Measurements from ENCODE around the gene AP2M1.

- TF ChIP-seq SMARCA5 (IDR thresholded peaks at IDR 0.05) (no peak), RFX5 (IDR thresholded peaks at IDR 0.05; ENCODE audit: low read depth, low read length) (no peak), CTCF (IDR thresholded peaks at IDR 0.05 in 2 of 3, conservative IDR thresholded peaks at IDR 0.05 in 1 of 3; ENCODE audit: control insufficient read depth in 2 of 3, extremely low read depth in 1 of 3, insufficient read depth in 1 of 3, low read depth in 3 of 3, low read length in 3 of 3) (no peak), NRF1 (conservative IDR thresholded peaks at IDR 0.05; ENCODE audit: low read depth, low read length) (no peak), POLR2AphosphoS5 (IDR thresholded peaks at IDR 0.05; ENCODE audit: low read length) (no peak), ATF7 (IDR thresholded peaks at IDR 0.05; ENCODE audit: low read depth) (no peak), RCOR1 (conservative IDR thresholded peaks at IDR 0.05; ENCODE audit: low read depth, low read length) (no peak), ATF3 (IDR thresholded peaks at IDR 0.05; ENCODE audit: borderline replicate concordance, extremely low read depth, low read depth, low read length) (no peak), EZH2 (IDR thresholded peaks at IDR 0.05; ENCODE audit: borderline replicate concordance, control insufficient read depth, low read depth, low read length) (no peak), POLR2A (IDR thresholded peaks at IDR 0.05; ENCODE audit: low read depth, low read length) (no peak), JUNB (IDR thresholded peaks at IDR 0.05) (no peak)
- TF ChIP-seq, protein P1, sequence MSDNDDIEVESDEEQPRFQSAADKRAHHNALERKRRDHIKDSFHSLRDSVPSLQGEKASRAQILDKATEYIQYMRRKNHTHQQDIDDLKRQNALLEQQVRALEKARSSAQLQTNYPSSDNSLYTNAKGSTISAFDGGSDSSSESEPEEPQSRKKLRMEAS (IDR thresholded peaks at IDR 0.05; ENCODE audit: low read depth, low read length), result no peak
- TF ChIP-seq, protein P2, sequence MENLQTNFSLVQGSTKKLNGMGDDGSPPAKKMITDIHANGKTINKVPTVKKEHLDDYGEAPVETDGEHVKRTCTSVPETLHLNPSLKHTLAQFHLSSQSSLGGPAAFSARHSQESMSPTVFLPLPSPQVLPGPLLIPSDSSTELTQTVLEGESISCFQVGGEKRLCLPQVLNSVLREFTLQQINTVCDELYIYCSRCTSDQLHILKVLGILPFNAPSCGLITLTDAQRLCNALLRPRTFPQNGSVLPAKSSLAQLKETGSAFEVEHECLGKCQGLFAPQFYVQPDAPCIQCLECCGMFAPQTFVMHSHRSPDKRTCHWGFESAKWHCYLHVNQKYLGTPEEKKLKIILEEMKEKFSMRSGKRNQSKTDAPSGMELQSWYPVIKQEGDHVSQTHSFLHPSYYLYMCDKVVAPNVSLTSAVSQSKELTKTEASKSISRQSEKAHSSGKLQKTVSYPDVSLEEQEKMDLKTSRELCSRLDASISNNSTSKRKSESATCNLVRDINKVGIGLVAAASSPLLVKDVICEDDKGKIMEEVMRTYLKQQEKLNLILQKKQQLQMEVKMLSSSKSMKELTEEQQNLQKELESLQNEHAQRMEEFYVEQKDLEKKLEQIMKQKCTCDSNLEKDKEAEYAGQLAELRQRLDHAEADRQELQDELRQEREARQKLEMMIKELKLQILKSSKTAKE (IDR thresholded peaks at IDR 0.05; ENCODE audit: low read depth, poor library complexity, severe bottlenecking), result no peak
- TF ChIP-seq, protein P3, sequence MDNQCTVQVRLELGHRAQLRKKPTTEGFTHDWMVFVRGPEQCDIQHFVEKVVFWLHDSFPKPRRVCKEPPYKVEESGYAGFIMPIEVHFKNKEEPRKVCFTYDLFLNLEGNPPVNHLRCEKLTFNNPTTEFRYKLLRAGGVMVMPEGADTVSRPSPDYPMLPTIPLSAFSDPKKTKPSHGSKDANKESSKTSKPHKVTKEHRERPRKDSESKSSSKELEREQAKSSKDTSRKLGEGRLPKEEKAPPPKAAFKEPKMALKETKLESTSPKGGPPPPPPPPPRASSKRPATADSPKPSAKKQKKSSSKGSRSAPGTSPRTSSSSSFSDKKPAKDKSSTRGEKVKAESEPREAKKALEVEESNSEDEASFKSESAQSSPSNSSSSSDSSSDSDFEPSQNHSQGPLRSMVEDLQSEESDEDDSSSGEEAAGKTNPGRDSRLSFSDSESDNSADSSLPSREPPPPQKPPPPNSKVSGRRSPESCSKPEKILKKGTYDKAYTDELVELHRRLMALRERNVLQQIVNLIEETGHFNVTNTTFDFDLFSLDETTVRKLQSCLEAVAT (IDR thresholded peaks at IDR 0.05), result no peak
These were observed 44.2 kb downstream of the AP2M1 start for GRCh38 chr3:184218814-184219213.

Measured in GM12878 (cell line).